Measurements from ENCODE around the gene KRTAP5-7. TPM values are rescaled to one million over a fixed set of nuclear protein-coding genes. Genes with fewer than 3 reads are reported as not detected.

The KRTAP5-7 gene
- total and polyA plus RNA-seq, 2 of the 8 experiments (the other 6 are each of a cell fraction or from before 2014, with no cell fraction given), result not detected

DNA sequence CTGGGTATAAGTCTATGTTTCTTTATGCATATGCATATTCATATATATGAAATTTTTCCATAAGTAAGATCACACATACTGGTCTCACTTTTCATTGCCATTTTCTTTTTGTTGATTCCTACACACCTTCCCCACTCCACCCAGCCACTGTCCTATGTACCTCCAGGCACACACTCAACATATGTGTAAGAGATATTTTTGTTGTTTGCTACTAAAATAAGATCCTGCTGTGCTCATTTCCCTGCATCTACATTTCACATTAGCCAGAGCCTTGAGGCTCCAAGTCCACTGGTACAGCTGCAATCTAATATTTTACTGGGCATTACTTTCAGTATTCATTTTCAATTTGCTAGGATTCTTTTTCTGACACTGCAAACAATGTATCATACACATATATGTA lies 30.2 kb downstream of the KRTAP5-7 start (continued):
- TF ChIP-seq, protein P1, sequence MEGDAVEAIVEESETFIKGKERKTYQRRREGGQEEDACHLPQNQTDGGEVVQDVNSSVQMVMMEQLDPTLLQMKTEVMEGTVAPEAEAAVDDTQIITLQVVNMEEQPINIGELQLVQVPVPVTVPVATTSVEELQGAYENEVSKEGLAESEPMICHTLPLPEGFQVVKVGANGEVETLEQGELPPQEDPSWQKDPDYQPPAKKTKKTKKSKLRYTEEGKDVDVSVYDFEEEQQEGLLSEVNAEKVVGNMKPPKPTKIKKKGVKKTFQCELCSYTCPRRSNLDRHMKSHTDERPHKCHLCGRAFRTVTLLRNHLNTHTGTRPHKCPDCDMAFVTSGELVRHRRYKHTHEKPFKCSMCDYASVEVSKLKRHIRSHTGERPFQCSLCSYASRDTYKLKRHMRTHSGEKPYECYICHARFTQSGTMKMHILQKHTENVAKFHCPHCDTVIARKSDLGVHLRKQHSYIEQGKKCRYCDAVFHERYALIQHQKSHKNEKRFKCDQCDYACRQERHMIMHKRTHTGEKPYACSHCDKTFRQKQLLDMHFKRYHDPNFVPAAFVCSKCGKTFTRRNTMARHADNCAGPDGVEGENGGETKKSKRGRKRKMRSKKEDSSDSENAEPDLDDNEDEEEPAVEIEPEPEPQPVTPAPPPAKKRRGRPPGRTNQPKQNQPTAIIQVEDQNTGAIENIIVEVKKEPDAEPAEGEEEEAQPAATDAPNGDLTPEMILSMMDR (IDR thresholded peaks at IDR 0.05; ENCODE audit: control extremely low read depth in 1 of 3, insufficient read depth in 1 of 3, low read depth in 1 of 3, low read length in 3 of 3), result no peak
- no peak for TF ChIP-seq GABPA (IDR thresholded peaks at IDR 0.05; ENCODE audit: borderline replicate concordance, insufficient read depth, low read length)
- no peak for TF ChIP-seq SAP30 (IDR thresholded peaks at IDR 0.05; ENCODE audit: insufficient read depth, insufficient replicate concordance, low read length)
- no peak for TF ChIP-seq SP1 (IDR thresholded peaks at IDR 0.05; ENCODE audit: low read depth, low read length)
